ENCODE measurements around the gene SLC38A10. TPM values are rescaled to one million over a fixed set of nuclear protein-coding genes. Genes with fewer than 3 reads are reported as not detected.
A peak's percentile ranks its signal among the peaks of the same experiment; 100 is the strongest.

The SLC38A10 gene
- total RNA-seq, 2 donors from 2014 or later, result 83.0 to 129 TPM

GRCh38 chr17:81223762-81224130, 71.4 kb downstream of the SLC38A10 start:
- peak overlapping the region; percentile 24 to 55 for H3K27ac ChIP-seq
- TF ChIP-seq CTCF (IDR thresholded peaks at IDR 0.05), result no peak
- no peaks in the 10 kb centered on the region for H3K9me3 ChIP-seq
- DNase-seq (ENCODE audit: low spot score) (no peak), ATAC-seq (ENCODE audit: insufficient number of reproducible peaks, low FRiP score, low read depth) (no peak)
- H3K4me3 ChIP-seq, result peak overlapping the region; percentile 87
- peaks cover 10 to 15% of the 10 kb centered on the region in 2 donors for H3K4me1 ChIP-seq (ENCODE audit: control insufficient read depth in 1 of 2, low read depth in 2 of 2)
- no peaks in the 10 kb centered on the region for H3K27me3 ChIP-seq (replicated peaks; ENCODE audit: insufficient read depth)
- no peaks in the 10 kb centered on the region for H3K36me3 ChIP-seq

GRCh38 chr17:81222906-81223761, 72.0 kb downstream of the SLC38A10 start, which contains the start of gene CEP131:
CEP131 (minus strand) TSS chr17:81222965; CDS start chr17:81220056, 2,909 bp downstream.
- peak within 1 kb of the TSS; percentile 24 to 55 for H3K27ac ChIP-seq

GRCh38 chr17:81222620-81222905, 72.5 kb downstream of the SLC38A10 start:
- DNase-seq (ENCODE audit: low spot score) (no peak), ATAC-seq (ENCODE audit: insufficient number of reproducible peaks, low FRiP score, low read depth) (no peak)
- peaks cover 10 to 15% of the 10 kb centered on the region in 2 donors for H3K4me1 ChIP-seq (ENCODE audit: control insufficient read depth in 1 of 2, low read depth in 2 of 2)
- peak overlapping the region; percentile 87 for H3K4me3 ChIP-seq
- no peaks in the 10 kb centered on the region for H3K36me3 ChIP-seq
- no peaks in the 10 kb centered on the region for H3K9me3 ChIP-seq
- H3K27me3 ChIP-seq (replicated peaks; ENCODE audit: insufficient read depth), result no peaks in the 10 kb centered on the region
- no peak for TF ChIP-seq CTCF (IDR thresholded peaks at IDR 0.05)
- H3K27ac ChIP-seq, result no peak overlapping the region

More at GRCh38 chr17:81222906-81223761, 72.0 kb downstream of the SLC38A10 start, which contains the start of gene CEP131:
- peaks cover 10 to 15% of the 10 kb centered on the region in 2 donors for H3K4me1 ChIP-seq (ENCODE audit: control insufficient read depth in 1 of 2, low read depth in 2 of 2)
- peak; percentile 96 for ATAC-seq (ENCODE audit: insufficient number of reproducible peaks, low FRiP score, low read depth)
- H3K36me3 ChIP-seq, result no peaks in the 10 kb centered on the region
- peak; percentile 96 for DNase-seq (ENCODE audit: low spot score)
- peak within 1 kb of the TSS; percentile 87 for H3K4me3 ChIP-seq
- no peaks in the 10 kb centered on the region for H3K9me3 ChIP-seq
- TF ChIP-seq CTCF (IDR thresholded peaks at IDR 0.05), result no peak
- no peaks in the 10 kb centered on the region for H3K27me3 ChIP-seq (replicated peaks; ENCODE audit: insufficient read depth)

- Histone ChIP-seq H3K4me3 (peak overlapping the region; percentile 87), H3K9me3 (no peaks in the 10 kb centered on the region), H3K36me3 (no peaks in the 10 kb centered on the region), H3K4me1 (ENCODE audit: control insufficient read depth in 1 of 2, low read depth in 2 of 2) (peaks cover 10 to 15% of the 10 kb centered on the region in 2 donors), H3K27ac (no peak overlapping the region), H3K27me3 (replicated peaks; ENCODE audit: insufficient read depth) (no peaks in the 10 kb centered on the region)
- ATAC-seq (ENCODE audit: insufficient number of reproducible peaks, low FRiP score, low read depth) (peak; percentile 7), DNase-seq (ENCODE audit: low spot score) (no peak)
- TF ChIP-seq CTCF (IDR thresholded peaks at IDR 0.05), result no peak
Observed at GRCh38 chr17:81221842-81222619, 73.1 kb downstream of the SLC38A10 start.

- ATAC-seq (ENCODE audit: insufficient number of reproducible peaks, low FRiP score, low read depth), result no peak
- no peak for TF ChIP-seq CTCF (IDR thresholded peaks at IDR 0.05)
- H3K4me3 ChIP-seq, result no peak overlapping the region
Observed at GRCh38 chr17:81221371-81221841, 73.7 kb downstream of the SLC38A10 start.

More at GRCh38 chr17:81221371-81221841, 73.7 kb downstream of the SLC38A10 start:
- Histone ChIP-seq H3K27ac (no peak overlapping the region), H3K27me3 (replicated peaks; ENCODE audit: insufficient read depth) (no peaks in the 10 kb centered on the region), H3K4me1 (ENCODE audit: control insufficient read depth in 1 of 2, low read depth in 2 of 2) (peaks cover 10 to 15% of the 10 kb centered on the region in 2 donors), H3K9me3 (no peaks in the 10 kb centered on the region), H3K36me3 (no peaks in the 10 kb centered on the region)
- DNase-seq (ENCODE audit: low spot score), result no peak
